Measurements from ENCODE around the gene RAMP1.
"Not testable (repeated sequence)": the region's sequence is repeated elsewhere in the genome, so short reads cannot be mapped to it uniquely, and the experiment has no call there.

RAMP1 gene

DNA sequence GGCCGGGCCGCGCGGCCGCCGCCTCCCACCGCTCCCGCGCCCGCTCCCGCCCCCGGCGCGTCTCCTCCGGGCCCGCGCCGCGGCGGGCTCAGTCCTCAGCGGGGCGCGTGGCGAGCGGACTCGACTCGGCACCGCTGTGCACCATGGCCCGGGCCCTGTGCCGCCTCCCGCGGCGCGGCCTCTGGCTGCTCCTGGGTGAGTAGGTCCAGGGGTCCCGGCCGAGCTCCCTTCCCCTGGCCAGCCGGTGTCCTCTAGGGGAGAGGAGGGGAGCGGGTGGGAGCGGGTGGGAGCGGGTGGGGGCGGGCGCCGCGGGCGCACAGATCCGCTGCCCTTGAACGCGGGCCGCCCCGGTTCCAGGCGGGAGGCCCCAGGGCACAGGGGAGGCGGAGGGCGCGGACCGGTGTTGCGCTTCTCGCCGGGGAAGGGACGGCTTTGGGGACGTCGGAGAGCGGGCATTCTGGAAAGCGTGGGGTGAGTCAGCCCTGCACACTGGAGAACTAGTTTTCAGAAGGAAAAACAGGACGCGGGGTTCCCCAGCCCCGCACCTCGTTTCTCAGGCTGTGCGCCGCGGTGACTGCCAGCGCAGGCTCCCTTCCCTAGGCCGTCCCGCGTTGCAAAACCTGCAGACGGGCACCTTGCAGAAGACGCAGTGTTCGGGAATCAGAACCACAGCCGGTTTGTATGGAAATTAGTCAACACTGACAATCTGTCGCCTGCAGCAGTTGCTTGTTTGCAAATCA lies at the start of gene RAMP1:
TSS of gene RAMP1 (plus strand) at position 91 of the 740 bp plus-strand sequence. CDS start at position 144, 53 bp downstream.
- H3K36me3 Mint-ChIP-seq = no peaks in the 10 kb centered on the region
- peak within 1 kb of the TSS; percentile 63 for H3K4me3 Mint-ChIP-seq
- H3K27ac Mint-ChIP-seq = peak within 1 kb of the TSS; percentile 61
- peak; percentile 22 for ATAC-seq
- H3K27me3 Mint-ChIP-seq = peaks cover 55% of the 10 kb centered on the region
- H3K4me1 Mint-ChIP-seq = peaks cover 10% of the 10 kb centered on the region
- H3K9me3 Mint-ChIP-seq = no peaks in the 10 kb centered on the region

DNA sequence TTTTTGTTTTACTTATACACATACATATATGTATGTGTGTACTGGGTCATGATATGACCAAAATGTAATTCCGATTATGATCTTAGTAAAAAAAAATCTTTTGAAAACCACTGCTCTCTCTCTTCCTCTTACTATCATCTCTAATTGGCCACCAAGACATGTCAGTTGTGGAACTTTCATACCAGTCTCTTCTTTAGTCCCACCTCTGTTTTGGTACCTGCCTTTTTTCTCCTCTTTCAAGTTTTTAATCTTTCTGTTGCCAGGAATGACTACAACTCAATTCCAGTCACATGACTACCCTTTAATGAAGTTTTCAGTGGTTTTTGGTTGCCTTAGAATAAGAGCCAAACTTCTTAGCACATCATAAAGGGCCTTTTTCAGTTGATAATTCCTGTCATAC lies 43.8 kb upstream of the RAMP1 start:
- H3K27ac Mint-ChIP-seq = no peak overlapping the region
- no peaks in the 10 kb centered on the region for H3K36me3 Mint-ChIP-seq
- no peak overlapping the region for H3K4me3 Mint-ChIP-seq
- no peaks in the 10 kb centered on the region for H3K27me3 Mint-ChIP-seq
- no peaks in the 10 kb centered on the region for H3K9me3 Mint-ChIP-seq
- peaks cover 5% of the 10 kb centered on the region for H3K4me1 Mint-ChIP-seq
- ATAC-seq = peak; percentile 54

DNA sequence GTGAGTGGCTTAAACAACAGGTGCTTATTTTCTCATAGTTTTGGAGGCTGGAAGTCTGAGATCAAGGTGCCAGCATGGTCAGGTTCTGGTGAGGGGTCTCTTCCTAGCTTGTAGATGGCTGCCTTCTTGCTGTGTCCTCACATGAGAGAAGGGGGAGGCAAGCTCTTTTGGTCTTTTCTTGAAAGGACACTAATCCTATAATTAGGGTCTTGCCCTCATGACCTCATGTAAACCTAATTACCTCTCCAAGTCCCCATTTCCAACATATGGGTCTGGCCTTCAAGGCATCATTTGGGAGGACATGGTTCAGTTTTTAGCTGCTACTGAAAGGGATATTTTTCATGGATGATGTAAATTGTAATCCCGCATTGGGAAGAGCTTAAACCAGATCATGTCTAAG lies 42.9 kb upstream of the RAMP1 start:
- no peak overlapping the region for H3K4me3 Mint-ChIP-seq
- peaks cover 5% of the 10 kb centered on the region for H3K4me1 Mint-ChIP-seq
- ATAC-seq = no peak
- no peaks in the 10 kb centered on the region for H3K9me3 Mint-ChIP-seq
- no peaks in the 10 kb centered on the region for H3K27me3 Mint-ChIP-seq
- H3K27ac Mint-ChIP-seq = no peak overlapping the region
- no peaks in the 10 kb centered on the region for H3K36me3 Mint-ChIP-seq

DNA sequence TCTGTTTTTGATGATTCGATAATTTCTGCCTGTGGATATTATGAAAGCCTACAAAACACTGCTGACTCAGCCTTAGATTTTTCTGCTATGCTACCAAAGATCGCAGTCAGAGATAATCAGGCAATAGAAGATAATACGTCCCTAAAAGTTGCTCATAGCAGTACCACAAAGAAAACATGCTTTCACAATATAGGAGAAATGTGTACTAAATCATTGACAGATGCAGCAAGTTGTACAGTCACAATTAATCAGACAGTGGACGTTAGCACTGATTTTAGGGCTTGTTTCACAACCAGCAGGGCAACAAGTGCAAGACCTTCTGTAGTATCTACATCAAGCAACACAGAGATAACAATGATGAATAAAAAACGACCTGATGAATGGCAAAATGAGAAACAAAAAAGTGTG lies 41.4 kb upstream of the RAMP1 start:
- Mint-ChIP-seq H3K4me3 (no peak overlapping the region), H3K4me1 (peaks cover 5% of the 10 kb centered on the region), H3K9me3 (no peaks in the 10 kb centered on the region), H3K36me3 (no peaks in the 10 kb centered on the region), H3K27me3 (no peaks in the 10 kb centered on the region), H3K27ac (no peak overlapping the region)
- ATAC-seq = no peak

DNA sequence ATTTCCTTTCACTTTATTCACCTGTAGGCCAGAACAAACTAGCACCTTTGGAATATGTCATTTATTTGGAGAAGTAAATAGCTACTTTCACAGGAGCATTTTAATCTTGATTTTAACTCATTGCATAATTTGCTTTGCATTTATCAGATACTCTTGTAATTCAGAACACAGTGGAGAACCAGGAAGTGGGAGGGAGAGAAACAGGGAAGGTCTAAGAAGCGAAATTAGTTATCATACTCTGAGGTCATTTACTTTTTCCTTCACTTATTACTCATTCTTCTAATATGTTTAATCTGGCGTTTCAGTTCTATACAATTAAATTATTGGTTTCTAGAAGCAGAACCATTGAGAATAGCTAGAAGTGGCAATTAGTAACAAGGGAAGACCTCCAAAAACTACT lies 40.2 kb upstream of the RAMP1 start:
- no peak overlapping the region for H3K27ac Mint-ChIP-seq
- no peaks in the 10 kb centered on the region for H3K9me3 Mint-ChIP-seq
- no peak overlapping the region for H3K4me3 Mint-ChIP-seq
- no peaks in the 10 kb centered on the region for H3K27me3 Mint-ChIP-seq
- H3K36me3 Mint-ChIP-seq = no peaks in the 10 kb centered on the region
- H3K4me1 Mint-ChIP-seq = peaks cover 5% of the 10 kb centered on the region
- no peak for ATAC-seq

DNA sequence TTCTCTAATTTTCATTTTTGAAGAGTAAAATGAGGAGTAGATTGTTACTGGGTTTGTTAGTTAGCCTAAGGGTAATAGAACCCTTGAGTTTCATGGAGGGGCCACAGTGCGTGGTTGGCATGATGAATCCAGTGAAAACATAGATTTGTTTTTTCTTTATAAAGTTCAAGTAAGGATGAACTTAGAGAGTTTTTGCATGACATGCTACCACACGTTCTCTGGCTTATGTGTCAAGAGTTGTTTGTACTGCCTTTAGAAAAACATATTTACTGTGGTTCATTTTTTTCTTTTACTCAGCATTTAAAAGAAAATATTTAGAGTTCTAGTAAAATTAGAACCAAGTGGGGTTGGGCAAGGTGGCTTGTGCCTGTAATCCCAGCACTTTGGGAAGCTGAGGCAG lies 39.0 kb upstream of the RAMP1 start:
- Mint-ChIP-seq H3K36me3 (no peaks in the 10 kb centered on the region), H3K27me3 (no peaks in the 10 kb centered on the region), H3K27ac (no peak overlapping the region), H3K9me3 (no peaks in the 10 kb centered on the region), H3K4me1 (peaks cover 5% of the 10 kb centered on the region), H3K4me3 (no peak overlapping the region)
- ATAC-seq = no peak

DNA sequence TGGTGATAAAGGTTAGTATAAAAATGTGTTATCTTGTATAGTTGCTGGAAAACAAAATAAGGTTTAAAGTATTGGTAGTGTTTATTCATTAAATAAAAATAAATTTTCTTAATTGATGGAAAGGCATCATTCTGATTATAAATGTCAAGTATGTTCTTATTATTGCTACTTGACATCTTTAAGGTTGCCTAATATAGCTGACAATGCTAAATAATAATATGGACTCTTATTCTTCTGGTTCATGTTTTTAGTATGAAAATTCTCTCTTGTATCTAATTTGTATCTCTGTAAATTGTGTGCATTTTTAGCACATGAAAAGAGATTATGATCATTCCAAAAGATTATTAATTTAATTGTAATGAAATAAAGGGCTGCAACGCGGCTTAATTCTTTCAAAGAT lies 35.9 kb upstream of the RAMP1 start:
- ATAC-seq = no peak
- H3K27me3 Mint-ChIP-seq = no peaks in the 10 kb centered on the region
- H3K4me3 Mint-ChIP-seq = no peak overlapping the region
- no peaks in the 10 kb centered on the region for H3K4me1 Mint-ChIP-seq
- H3K9me3 Mint-ChIP-seq = no peaks in the 10 kb centered on the region
- no peak overlapping the region for H3K27ac Mint-ChIP-seq
- no peaks in the 10 kb centered on the region for H3K36me3 Mint-ChIP-seq

DNA sequence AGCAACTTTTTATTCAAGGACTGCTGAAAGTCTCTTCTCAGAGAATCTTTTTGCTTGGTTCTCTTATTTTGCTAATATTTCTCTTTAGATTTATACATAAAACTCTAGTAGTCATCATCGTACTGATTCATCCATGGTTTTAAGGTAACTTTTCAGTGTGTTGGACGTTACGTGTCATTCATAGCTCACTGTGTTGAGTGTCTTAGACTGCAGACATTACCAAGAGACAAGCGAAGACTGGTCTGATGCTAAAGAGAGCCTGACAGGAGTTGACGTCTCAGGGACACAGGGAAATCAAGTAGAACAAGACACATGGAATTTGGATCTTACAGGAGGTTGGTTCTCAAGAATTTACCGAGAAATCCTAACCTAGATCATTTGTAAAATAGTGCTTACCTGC lies 35.3 kb upstream of the RAMP1 start:
- Mint-ChIP-seq H3K36me3 (no peaks in the 10 kb centered on the region), H3K27me3 (no peaks in the 10 kb centered on the region), H3K27ac (no peak overlapping the region), H3K9me3 (no peaks in the 10 kb centered on the region), H3K4me3 (no peak overlapping the region), H3K4me1 (no peaks in the 10 kb centered on the region)
- ATAC-seq = no peak

DNA sequence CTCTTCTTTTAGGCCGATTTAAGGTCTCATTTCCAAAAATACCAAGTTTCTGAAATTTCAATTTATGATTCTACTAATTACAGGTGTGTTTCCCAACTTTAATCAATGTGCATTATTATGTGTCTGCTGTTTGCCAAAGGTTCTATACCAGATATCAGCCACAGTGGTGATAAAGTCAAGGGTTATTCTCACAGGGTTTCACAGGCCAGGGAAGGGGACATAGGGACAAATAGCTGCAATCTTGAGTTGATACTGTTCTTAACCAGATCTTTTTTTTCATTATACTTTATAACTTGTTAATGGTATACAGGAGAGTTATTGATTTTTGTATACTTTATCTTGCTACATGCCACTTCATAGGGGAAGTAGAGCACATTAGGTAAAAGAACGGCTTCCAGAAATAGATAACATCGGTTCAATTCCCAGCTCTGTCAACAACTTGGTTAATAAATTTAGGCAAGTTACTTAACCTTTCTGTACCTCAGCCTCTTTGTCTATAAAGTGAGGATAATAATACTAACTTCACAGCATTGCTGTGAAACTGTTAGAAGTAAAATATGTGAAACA lies 31.9 kb upstream of the RAMP1 start:
- H3K27ac Mint-ChIP-seq = no peak overlapping the region
- no peaks in the 10 kb centered on the region for H3K9me3 Mint-ChIP-seq
- no peak overlapping the region for H3K4me3 Mint-ChIP-seq
- H3K4me1 Mint-ChIP-seq = no peaks in the 10 kb centered on the region
- no peak for ATAC-seq
- H3K36me3 Mint-ChIP-seq = no peaks in the 10 kb centered on the region
- H3K27me3 Mint-ChIP-seq = no peaks in the 10 kb centered on the region

DNA sequence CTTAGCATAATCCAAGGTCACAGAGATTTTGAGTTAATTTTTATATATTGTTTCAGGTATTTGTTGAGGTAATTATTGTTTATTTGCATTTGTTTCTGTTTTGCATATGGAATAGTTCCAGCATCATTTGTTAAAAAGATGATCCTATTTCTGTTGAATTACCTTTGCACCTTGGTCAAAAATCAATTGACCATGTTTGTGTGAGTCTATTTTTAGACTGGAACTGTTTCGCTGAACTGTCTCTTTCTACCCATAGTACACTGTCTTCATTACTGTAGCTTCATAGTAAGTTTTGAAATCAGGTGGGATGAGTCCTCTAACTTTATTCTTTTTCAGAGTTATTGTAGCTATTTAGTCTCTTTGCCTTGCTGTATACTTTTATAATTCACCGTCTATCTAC lies 28.9 kb upstream of the RAMP1 start:
- H3K4me3 Mint-ChIP-seq = no peak overlapping the region
- no peak overlapping the region for H3K27ac Mint-ChIP-seq
- H3K4me1 Mint-ChIP-seq = no peaks in the 10 kb centered on the region
- ATAC-seq = no peak
- no peaks in the 10 kb centered on the region for H3K36me3 Mint-ChIP-seq
- H3K9me3 Mint-ChIP-seq = no peaks in the 10 kb centered on the region
- no peaks in the 10 kb centered on the region for H3K27me3 Mint-ChIP-seq

DNA sequence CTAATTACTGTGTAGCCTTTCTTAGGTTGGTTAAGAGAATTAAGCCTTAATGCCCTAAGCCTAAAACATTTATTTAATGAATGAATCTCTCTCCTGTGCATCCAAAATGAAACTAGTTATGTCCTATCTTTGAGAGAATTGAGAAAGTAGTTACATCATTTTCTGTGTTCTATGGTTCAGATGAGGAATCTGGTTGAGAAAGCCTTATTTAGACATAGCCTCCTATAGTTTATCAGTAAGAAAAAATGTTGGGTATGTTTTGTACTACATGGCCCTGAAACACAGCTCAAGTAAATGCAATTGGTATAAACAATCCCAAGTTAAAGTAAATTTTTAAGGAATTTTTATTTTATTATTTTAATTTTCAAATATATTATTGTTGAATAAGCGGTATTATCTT lies 25.9 kb upstream of the RAMP1 start:
- ATAC-seq = no peak
- Mint-ChIP-seq H3K9me3 (no peaks in the 10 kb centered on the region), H3K4me3 (no peak overlapping the region), H3K36me3 (no peaks in the 10 kb centered on the region), H3K27me3 (no peaks in the 10 kb centered on the region), H3K4me1 (no peaks in the 10 kb centered on the region), H3K27ac (no peak overlapping the region)

DNA sequence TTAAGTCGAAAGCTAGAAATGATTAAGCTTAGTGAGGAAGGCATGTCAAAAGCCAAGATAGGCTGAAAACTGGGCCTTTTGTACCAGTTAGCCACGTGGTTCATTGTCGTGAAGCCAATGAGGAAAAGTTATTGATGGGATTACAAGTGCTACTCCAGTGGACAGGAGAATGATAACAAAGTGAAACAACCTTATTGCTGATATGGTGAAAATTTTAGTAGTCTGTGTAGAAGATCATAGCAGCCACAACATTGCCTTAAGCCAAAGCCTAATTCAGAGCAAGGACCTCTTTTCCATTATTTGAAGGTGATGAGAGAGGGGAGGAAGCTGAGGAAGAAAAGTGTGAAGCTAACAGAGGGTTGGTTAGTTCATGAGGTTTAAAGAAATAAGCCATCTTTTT lies 24.1 kb upstream of the RAMP1 start:
- no peaks in the 10 kb centered on the region for H3K4me1 Mint-ChIP-seq
- no peak overlapping the region for H3K4me3 Mint-ChIP-seq
- H3K9me3 Mint-ChIP-seq = no peaks in the 10 kb centered on the region
- no peak overlapping the region for H3K27ac Mint-ChIP-seq
- no peak for ATAC-seq
- H3K36me3 Mint-ChIP-seq = no peaks in the 10 kb centered on the region
- H3K27me3 Mint-ChIP-seq = no peaks in the 10 kb centered on the region

DNA sequence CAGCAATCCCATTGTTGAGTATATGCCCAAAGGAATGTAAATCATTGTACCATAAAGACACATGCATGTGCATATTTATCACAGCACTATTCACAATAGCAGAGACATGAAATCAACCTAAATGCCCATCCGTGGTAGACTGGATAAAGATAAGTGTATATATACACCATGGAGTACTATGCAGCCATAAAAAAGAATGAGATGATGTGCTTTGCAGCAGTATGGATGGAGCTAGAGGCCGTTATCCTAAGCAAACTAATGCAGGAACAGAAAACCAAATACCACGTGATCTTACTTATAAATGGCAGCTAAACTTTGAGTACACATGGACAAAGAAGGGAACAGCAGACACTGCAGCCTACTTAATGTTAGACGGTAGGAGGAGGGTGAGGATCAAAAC lies 18.4 kb upstream of the RAMP1 start:
- H3K9me3 Mint-ChIP-seq = peaks cover 4% of the 10 kb centered on the region
- no peak overlapping the region for H3K4me3 Mint-ChIP-seq
- no peak overlapping the region for H3K27ac Mint-ChIP-seq
- no peaks in the 10 kb centered on the region for H3K4me1 Mint-ChIP-seq
- no peaks in the 10 kb centered on the region for H3K36me3 Mint-ChIP-seq
- ATAC-seq = no peak
- no peaks in the 10 kb centered on the region for H3K27me3 Mint-ChIP-seq

DNA sequence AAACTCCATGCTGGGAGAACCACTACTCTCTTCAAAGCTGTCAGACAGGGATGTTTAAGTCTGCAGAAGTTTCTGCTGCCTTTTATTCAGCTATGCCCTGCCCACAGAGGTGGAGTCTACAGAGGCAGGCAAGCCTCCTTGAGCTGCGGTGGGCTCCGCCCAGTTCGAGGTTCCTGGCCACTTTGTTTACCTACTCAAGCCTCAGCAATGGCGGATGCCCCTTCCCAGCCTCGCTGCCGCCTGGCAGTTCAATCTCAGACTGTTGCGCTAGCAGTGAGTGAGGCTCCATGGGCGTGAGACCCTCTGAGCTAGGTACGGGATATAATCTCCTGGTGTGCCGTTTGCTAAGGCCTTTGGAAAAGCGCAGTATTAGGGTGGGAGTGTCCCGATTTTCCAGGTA lies 10.5 kb upstream of the RAMP1 start:
- H3K9me3 Mint-ChIP-seq, H3K27me3 Mint-ChIP-seq, ATAC-seq, H3K36me3 Mint-ChIP-seq, H3K4me3 Mint-ChIP-seq, H3K4me1 Mint-ChIP-seq, H3K27ac Mint-ChIP-seq: not testable (repeated sequence)

DNA sequence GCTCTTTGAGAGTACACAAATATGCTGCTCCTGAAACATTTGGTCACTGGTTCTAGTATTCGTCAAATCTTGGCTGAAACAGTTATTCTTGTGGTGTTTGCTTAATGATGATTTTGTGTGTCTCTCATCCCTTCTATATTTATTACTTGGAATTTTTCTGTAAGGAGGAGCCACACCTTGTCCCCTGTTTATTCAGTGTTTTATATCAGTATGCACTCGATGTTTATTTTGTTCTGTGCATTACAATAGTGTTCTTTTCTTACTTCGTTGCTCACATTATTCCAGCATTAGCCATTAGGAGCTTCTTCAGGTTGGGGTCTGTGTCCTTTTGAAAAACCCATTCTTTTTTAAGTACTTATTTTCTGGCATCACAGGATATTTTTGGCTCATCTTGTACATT lies 5.1 kb upstream of the RAMP1 start:
- H3K27me3 Mint-ChIP-seq = peaks cover 18% of the 10 kb centered on the region
- no peak for ATAC-seq

DNA sequence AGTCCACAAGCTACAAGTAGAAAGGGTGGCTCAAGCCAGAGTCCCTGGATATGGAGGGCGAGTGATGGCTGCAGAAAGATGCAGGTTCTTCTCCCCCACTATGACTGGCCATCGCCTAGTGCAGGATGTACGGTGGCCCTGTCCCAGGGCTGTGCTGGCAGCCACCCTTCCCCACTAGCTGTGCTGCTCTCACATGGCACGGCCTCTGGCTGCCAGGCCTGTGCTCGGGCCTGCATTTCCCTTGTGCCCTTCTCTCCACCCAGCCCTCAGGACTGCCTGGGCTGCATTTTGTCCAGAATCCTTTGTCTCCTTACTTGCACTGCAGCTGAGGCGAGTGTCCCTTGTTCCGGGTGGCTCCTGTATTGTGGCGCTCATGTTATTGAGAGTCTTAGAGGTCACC lies 1.6 kb upstream of the RAMP1 start:
- Mint-ChIP-seq H3K4me3 (no peak overlapping the region), H3K36me3 (no peaks in the 10 kb centered on the region), H3K9me3 (no peaks in the 10 kb centered on the region), H3K27ac (no peak overlapping the region), H3K4me1 (peaks cover 8% of the 10 kb centered on the region), H3K27me3 (peaks cover 37% of the 10 kb centered on the region)
- no peak for ATAC-seq

More for the DNA sequence above, 5.1 kb upstream of the RAMP1 start:
- peaks cover 8% of the 10 kb centered on the region for H3K4me1 Mint-ChIP-seq
- H3K9me3 Mint-ChIP-seq = no peaks in the 10 kb centered on the region
- H3K4me3 Mint-ChIP-seq = no peak overlapping the region
- H3K36me3 Mint-ChIP-seq = no peaks in the 10 kb centered on the region
- no peak overlapping the region for H3K27ac Mint-ChIP-seq
